Hematopoietic multipotent progenitor cell treated with erythropoietin and hydrocortisone succinate and interleukin-3 and kit ligand, for 6 days (in vitro differentiated cells): ENCODE results near the gene DCAF4.
A peak's percentile ranks its signal among the peaks of the same experiment; 100 is the strongest.

Experiments used
- DNase-seq: peaks from one replicate; pipeline ENCODE4 v3.0.0-alpha.2; 2015

The DCAF4 gene

GRCh38 chr14:72974661-72975060 lies 48.4 kb downstream of the DCAF4 start:
- no peak for DNase-seq

- DNase-seq: peak; percentile 54
Observed at GRCh38 chr14:72975770-72976169, 49.5 kb downstream of the DCAF4 start.

GRCh38 chr14:72978856-72979255 lies 52.6 kb downstream of the DCAF4 start:
- no peak for DNase-seq

- no peak for DNase-seq
Observed at GRCh38 chr14:72980863-72981262, 54.6 kb downstream of the DCAF4 start.

- DNase-seq: no peak
Observed at GRCh38 chr14:72982146-72982708, 56.0 kb downstream of the DCAF4 start.

- no peak for DNase-seq
Observed at GRCh38 chr14:72986214-72986613, 60.0 kb downstream of the DCAF4 start.

GRCh38 chr14:72986857-72987256 lies 60.6 kb downstream of the DCAF4 start:
- no peak for DNase-seq

GRCh38 chr14:72990171-72990570 lies 63.9 kb downstream of the DCAF4 start:
- DNase-seq: no peak

GRCh38 chr14:72996916-72997315 lies 70.7 kb downstream of the DCAF4 start:
- no peak for DNase-seq

- DNase-seq: no peak
Observed at GRCh38 chr14:72998252-72998903, 72.1 kb downstream of the DCAF4 start.

- no peak for DNase-seq
Observed at GRCh38 chr14:72999316-72999715, 73.1 kb downstream of the DCAF4 start.

- no peak for DNase-seq
Observed at GRCh38 chr14:73000073-73000472, 73.8 kb downstream of the DCAF4 start.

GRCh38 chr14:73003681-73004080 lies 77.4 kb downstream of the DCAF4 start:
- peak; percentile 93 for DNase-seq

GRCh38 chr14:73004641-73005040 lies 78.4 kb downstream of the DCAF4 start:
- DNase-seq: peak; percentile 40

- no peak for DNase-seq
Observed at GRCh38 chr14:73007835-73008234, 81.6 kb downstream of the DCAF4 start.

- DNase-seq: no peak
Observed at GRCh38 chr14:73008501-73008900, 82.2 kb downstream of the DCAF4 start.
